ENCODE results near the gene CEACAM19.
"Not testable (repeated sequence)": the region's sequence is repeated elsewhere in the genome, so short reads cannot be mapped to it uniquely, and the experiment has no call there.

CEACAM19 gene

DNA sequence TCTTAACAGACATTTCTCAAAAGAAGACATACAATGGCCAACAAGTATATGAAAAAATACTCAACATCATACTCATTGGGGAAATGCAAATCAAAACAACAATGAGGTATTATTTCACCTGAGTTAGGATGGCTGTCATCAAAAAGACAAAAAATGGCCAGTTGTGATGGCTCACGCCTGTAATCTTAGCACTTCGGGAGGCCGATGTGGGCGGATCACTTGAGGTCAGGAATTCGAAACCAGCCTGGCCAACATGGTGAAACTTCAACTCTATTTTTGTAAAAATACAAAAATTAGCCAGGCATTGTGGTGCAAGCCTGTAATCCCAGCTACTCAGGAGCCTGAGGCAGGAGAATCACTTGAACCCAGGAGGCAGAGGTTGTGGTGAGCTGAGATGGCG, 49.7 kb downstream of the CEACAM19 start:
- in situ Hi-C loops (cut with MboI; ENCODE audit: low sequenced_read_pairs), result no loop called here

DNA sequence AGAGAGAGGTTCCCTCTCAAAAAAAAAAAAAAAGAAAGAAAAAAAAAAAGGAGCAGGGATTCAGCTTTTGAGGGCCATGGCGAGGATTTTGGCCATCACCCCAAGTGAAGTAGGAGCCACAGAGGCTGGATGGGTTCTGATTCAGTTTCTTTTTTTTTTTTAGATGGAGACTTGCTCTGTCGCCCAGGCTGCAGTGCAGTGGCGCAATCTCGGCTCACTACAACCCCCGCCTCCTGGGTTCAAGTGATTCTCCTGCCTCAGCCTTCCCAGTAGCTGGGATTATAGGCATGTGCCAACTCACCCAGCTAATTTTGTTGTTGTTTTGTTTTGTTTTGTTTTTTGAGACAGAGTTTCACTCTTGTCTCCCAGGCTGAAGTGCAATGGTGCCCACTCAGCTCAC, 50.1 kb downstream of the CEACAM19 start:
- in situ Hi-C loops (cut with MboI; ENCODE audit: low sequenced_read_pairs), result not testable (repeated sequence)

DNA sequence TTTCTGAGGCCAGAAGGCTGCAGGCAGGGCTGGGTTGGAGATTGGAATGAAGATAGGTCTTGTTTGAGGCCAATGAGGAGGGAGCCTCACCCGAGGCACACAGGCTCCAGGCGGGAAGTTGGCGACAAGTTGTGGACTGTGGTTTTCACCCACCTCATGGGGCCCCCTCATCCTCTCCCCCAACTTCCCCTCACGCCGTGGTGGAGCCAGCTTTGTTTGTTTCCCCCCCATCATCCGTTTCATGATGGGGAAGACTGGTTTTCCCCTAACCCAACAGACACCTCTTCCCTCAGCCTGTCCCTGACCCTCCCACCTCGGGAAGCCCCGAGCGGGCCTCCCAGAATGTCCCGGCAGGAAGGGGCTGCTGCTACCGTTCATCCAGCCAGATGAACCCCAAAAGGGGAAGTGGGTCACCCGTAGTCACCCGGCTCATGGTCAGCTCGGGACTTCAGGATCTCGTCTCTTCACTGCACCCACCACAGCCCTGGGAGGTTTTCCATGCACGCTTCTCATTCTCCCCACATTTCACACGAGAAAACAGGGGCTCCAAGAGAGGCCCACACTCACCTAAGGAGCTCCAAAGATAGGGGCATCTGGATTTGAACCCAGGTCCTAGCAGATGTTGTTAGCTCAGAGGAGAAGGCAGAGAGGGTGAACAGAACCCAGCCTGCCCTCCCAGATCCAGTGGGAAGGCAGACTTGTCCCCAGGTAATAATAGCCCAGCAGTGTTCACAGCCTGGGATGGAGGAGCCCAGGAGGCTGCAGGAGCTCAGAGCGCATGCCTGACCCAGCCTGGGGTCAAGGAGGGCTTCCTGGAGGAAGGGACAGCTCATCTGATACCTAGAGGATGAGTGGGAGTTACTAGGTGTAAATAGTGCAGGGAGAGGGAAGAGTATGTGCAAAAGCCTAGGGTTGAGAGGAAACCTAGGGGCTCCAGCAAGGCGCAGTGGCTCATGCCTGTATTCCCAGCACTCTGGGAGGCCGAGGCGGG, 51.1 kb downstream of the CEACAM19 start:
- in situ Hi-C loops (cut with MboI; ENCODE audit: low sequenced_read_pairs), result no loop called here

DNA sequence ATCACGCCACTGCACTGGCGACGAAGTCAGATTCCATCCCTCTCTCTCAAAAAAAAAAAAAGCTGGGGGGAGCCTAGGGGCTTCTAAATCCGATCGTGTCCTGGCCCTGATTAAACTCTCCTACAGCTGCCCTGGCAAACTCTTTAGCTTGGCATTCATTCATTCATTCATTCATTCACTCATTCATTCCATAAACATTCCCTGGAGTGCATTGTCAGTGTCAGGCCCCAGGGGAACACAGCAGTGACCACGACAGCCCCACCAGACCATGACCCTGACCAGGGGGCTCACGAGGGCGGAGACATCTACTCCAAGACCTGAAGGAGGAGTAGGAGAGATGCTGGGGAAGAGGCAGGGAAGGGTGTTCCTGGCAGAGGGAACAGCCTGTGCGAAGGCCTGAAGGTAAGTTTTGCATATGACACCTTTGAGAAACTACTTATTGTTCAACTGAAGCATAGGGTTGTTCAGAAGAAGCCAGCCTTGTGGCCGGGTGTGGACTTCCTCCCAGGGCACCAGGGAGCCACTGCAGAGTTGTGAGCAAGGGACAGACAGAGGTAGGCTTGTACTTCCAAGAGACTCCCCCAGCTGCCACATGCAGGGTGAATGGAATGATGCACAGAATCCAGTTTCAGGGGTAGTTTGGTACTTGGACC, 52.1 kb downstream of the CEACAM19 start:
- in situ Hi-C loops (cut with MboI; ENCODE audit: low sequenced_read_pairs), result no loop called here

DNA sequence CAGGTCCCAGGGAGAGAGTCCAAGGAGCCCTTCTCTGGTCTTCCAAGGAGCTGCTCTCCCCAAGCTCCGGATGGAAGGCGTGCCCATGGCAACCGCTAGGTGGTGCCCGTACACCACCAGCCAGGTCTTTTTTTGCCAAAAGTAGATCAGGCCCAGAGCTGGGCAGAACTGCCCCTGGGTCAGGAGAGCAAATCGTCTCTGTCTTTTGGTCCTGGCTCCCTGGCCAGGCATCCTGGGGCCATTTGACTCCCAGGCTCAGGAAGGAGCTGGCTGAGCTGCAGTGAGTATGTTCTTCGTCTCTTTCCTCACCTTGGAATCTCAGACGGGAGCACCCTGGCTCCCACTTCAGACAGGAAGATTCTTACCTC, 52.7 kb downstream of the CEACAM19 start:
- in situ Hi-C loops (cut with MboI; ENCODE audit: low sequenced_read_pairs), result no loop called here

DNA sequence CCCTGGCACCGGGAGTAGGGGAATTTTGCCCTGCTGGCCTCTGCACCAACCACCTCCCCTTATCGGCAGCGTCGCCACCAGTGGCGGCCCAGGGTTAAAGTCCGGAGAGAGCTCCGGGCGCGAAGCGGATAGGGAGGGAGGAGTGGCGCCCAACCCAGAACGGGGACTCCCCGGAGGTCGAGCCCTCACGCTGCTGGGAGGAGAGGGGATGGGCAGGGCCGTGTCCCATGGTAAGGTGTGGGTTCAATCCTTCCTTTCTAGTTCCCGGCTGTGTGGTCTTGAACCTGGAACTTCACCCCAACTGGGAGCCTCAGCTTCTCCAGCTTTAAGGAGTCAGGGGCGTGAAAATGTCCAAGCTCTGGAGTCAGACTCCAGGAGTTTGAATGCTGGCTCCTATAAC, 54.0 kb downstream of the CEACAM19 start:
- in situ Hi-C loops (cut with MboI; ENCODE audit: low sequenced_read_pairs), result no loop called here

DNA sequence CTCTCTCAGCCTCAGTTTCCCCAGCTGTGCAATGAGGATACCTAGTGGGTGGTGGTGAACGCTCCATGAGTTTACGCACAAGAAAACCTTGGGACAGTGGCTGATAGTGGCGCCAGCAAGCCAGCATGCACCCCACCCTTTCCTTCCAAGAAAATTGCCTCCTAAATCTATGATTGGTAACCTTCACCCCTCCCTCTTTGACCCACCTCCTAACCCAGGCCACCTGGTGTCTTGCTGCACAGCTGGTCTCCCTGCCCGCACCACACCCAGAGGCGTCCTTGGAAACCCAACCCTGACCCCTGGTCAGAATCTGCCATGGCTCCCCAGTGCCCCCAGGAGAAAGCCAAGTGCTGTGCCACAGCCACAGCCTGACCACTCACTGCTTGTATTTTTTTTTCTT, 54.4 kb downstream of the CEACAM19 start:
- in situ Hi-C loops (cut with MboI; ENCODE audit: low sequenced_read_pairs), result no loop called here

DNA sequence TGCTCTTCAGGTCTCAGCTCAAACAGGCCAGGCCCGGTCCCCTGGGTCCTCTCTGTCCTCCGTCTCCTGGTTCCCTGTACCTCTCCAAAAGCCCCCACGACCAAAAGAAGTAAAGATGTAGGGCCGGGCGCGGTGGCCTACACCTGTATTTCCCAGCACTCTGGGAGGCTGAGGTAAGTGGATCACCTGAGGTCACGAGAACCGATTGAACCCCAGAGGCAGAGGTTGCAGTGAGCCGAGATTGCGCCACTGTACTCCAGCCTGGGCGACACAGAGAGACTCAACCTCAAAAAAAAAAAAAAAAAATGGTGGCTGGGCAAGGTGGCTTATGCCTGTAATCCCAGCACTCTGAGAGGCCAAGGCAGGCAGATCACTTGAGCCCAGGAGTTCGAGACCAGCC, 55.2 kb downstream of the CEACAM19 start:
- in situ Hi-C loops (cut with MboI; ENCODE audit: low sequenced_read_pairs), result no loop called here

DNA sequence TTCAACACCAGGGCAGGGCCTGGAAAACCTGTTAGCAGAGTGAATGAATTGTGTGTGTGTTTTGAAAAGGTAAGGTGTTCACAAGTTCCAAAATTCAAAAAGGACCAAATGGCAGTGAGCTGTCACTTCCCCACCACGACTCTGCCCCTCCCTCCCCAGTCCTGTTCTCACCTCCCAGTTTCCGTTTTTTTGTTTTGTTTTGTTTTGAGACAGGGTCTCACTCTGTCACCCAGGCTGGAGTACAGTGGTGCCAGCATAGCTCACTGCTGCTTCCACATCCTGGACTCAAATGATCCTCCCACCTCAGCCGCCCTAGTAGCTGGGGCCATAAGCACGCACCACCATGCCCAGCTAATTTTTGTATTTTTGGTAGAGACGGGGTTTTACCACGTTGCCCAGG, 56.9 kb downstream of the CEACAM19 start:
- in situ Hi-C loops (cut with MboI; ENCODE audit: low sequenced_read_pairs), result no loop called here

DNA sequence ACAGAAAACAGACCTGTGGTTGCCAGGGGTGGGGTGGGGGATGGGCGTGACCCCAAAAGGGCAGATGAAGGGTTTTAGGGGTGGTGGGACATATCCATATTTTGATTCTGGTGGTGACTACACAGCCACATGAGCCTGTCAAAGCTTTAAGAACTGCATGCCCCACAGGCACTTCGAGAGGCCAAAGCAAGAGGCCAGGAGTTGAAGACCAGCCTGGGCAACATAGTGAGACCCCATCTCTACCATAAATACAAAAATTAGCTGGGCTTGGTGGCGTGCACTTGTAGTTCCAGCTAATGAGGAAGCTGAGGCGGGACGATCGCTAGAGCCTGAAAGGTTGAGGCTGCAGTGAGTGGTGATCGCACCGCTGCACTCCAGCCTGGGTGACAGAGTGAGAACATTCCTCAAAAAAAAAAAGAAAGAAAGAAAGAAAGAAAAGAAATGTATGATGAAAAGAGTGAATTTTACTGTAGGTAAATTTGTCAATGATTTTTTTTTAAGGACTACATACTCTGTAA, 58.3 kb downstream of the CEACAM19 start:
- in situ Hi-C loops (cut with MboI; ENCODE audit: low sequenced_read_pairs), result loop anchor here (5.0 kb wide), 1 partner anchor 38 kb away; no protein-coding TSS in a partner anchor

DNA sequence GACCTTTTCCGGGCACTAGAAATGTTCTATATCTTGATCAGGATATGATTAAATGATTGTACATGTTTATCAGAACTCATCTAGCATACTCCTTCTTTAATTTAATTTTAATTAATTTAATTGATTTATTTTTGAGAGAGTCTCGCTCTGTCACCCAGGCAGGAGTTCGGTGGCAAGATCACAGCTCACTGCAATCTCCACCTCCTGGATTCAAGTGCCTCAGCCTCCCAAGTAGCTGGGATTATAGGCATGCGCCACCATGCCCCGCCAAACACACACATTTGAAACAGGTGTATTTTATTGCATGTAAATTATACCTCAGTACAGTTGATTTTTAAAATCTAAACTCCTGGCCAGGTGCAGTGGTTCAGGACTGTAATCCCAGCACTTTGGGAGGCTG, 59.8 kb downstream of the CEACAM19 start:
- in situ Hi-C loops (cut with MboI; ENCODE audit: low sequenced_read_pairs), result loop anchor here (5.0 kb wide), 1 partner anchor 36 kb away; no protein-coding TSS in a partner anchor

DNA sequence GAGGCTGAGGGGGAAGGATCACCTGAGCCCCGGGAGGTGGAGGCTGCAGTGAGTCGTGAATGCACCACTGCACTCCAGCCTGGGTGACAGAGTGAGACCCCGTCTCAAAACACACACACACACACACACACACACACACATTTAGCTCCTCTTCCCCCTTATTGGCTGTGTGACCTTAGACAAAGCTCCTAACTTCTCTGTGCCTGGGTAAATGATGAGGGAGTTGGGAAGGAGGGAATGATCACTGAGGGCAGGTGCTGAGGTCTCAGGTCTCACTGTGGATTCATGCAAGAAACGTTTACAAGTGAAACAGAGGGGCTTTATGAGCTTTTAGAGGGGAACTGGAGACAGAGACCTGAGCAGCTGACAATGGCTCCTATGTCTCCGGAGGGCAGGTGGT, 60.3 kb downstream of the CEACAM19 start:
- in situ Hi-C loops (cut with MboI; ENCODE audit: low sequenced_read_pairs), result loop anchor here (5.0 kb wide), 1 partner anchor 36 kb away; no protein-coding TSS in a partner anchor

DNA sequence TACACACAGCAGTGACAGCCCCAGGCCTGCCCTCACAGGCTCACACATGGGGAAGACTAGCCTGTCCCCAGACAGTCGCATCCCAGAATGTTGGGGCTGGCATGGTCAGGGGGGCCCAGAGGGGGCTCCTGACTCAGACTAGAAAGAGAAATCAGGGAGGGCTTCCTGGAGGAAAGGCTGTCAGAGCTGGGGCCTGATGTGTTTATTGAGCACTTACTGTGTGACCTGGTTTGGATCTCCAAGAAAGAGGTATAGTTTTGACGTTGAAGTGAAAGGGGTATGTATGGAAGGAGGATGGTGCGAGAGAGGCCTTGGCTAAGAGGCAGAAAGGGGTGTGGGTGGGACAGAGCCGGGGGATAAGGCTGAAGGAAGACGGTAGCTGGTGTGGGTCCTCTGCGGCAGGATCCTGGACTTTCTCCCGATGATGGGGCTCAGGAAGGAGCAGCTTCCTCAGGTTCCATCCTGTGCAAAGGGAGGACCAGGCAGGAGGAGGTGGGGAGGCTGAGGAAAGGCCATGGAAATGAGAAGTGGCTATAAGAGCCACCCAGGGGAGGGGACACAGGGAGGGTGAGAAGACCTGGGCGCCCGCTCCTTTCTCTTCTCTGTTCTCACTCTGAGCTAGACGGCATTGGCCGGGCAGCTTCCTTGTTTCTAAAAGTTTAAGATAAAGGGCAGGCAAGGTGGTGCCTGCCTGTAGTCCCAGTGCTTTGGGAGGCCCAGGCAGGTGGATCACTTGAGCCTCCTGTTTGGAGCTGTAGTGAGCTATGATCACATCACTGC, 61.1 kb downstream of the CEACAM19 start:
- in situ Hi-C loops (cut with MboI; ENCODE audit: low sequenced_read_pairs), result loop anchor here (5.0 kb wide), 1 partner anchor 35 kb away; no protein-coding TSS in a partner anchor
